Measurements from ENCODE around the gene COL16A1.
A peak's percentile ranks its signal among the peaks of the same experiment; 100 is the strongest.

COL16A1 gene

DNA sequence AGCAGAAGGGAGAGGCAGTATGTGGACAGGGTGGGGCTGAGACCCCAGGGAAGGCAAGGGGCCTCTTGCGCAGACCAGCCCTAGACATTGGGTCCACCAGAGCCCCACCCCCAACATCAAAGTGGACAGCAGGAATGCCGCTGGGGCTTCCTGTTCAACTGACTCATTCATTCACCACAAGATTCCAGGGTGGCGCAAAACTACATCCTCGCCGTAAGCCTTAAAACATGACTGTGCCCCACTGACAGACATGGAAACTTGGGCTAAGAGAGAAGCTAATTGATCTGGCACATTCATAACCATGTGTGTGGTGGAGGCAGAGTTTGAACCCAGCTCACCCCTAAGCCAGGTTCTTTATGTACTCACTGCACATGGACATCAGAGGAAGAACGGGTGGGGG is 14.0 kb downstream of the COL16A1 start:
- no peak overlapping the region for H3K4me3 ChIP-seq (ENCODE audit: control insufficient read depth, low read depth, low read length)
- TF ChIP-seq CTCF (IDR thresholded peaks at IDR 0.05; ENCODE audit: control insufficient read depth, insufficient read depth, low read depth, low read length, missing control alignments), result no peak
- peak; percentile 87 for DNase-seq (ENCODE audit: low read depth)

DNA sequence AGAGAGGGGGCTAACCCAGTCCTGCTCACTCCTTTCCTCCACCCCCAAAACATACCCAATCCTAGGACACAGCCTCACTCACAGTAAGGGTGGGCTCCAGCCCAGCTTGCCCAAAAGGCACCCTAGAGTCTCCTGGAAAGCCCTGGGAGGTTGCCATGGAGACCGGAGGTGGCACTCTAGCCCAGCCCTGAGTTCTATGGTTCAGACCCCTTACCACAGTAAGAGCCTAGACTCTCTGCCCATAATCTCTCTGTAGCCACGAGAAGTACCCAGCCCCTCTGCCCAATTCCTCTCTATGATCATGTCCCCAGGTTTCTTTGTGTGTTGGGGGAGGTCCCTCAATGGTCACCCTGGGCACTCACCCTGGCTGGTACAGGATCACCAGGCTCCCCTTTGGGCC is 14.4 kb downstream of the COL16A1 start:
- DNase-seq (ENCODE audit: low read depth), result no peak
- no peak for TF ChIP-seq CTCF (IDR thresholded peaks at IDR 0.05; ENCODE audit: control insufficient read depth, insufficient read depth, low read depth, low read length, missing control alignments)
- no peak overlapping the region for H3K4me3 ChIP-seq (ENCODE audit: control insufficient read depth, low read depth, low read length)

- no peak for DNase-seq (ENCODE audit: low read depth)
- H3K4me3 ChIP-seq (ENCODE audit: control insufficient read depth, low read depth, low read length), result no peak overlapping the region
- TF ChIP-seq CTCF (IDR thresholded peaks at IDR 0.05; ENCODE audit: control insufficient read depth, insufficient read depth, low read depth, low read length, missing control alignments), result no peak
Observed at GRCh38 chr1:31688233-31688918, 15.4 kb downstream of the COL16A1 start.

DNA sequence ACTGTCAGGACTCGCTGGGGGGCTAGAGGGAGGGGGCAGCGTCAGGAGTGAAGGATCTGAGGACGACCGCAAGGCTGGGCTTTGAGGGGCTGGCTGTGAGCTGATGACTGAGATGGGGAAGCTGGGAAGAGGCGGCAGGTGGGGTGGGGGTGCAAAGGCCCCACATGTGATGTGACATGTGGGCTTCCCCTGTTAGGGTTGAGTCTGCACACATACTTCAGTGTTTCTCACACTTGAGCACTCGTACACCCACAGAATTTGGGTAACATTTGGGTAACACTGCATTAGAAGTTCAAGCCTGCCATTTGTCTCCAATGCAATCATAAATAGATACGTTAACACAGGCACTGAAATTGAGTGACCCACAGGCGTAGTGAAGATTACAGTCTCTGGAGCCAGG is 16.2 kb downstream of the COL16A1 start:
- no peak for DNase-seq (ENCODE audit: low read depth)
- no peak overlapping the region for H3K4me3 ChIP-seq (ENCODE audit: control insufficient read depth, low read depth, low read length)
- no peak for TF ChIP-seq CTCF (IDR thresholded peaks at IDR 0.05; ENCODE audit: control insufficient read depth, insufficient read depth, low read depth, low read length, missing control alignments)

DNA sequence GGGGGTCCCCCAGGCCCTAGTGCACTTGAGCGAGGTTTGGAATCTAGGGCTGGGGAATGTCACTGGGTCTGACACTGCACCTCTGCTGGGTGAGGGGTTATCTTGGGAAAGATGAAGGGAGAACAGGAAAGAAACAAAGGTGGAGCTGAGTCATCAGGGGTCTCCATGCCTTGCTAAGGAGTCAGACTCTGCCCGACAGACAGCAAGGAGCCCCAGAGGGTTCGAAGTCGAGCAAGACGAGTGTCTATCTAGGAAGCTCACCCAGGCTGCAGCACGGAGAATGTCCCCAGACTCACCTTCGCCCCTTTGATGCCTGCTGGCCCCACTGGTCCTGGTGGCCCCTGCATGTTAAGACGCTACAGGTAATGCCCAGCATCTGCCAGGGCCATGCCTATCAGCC is 18.0 kb downstream of the COL16A1 start:
- TF ChIP-seq CTCF (IDR thresholded peaks at IDR 0.05; ENCODE audit: control insufficient read depth, insufficient read depth, low read depth, low read length, missing control alignments), result no peak

DNA sequence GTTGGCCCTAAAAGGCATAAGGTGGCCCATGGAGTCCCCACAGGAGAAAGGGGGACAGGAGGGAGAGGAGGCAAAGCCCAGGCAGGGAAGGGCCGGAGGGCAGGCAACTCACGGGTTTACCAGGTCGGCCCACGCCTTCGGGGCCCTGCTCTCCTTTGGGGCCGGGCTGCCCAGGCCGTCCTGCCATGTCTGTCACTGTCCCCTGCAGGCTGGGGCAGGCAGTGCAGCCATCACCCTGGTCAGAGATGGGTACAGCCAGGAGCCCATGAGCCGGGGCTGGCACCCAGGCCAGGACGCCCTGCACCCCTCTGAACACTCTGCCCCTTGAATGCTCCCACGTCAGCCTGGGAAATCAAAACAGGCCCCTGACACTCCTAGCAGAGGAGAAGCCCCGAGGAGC is 19.8 kb downstream of the COL16A1 start:
- TF ChIP-seq CTCF (IDR thresholded peaks at IDR 0.05; ENCODE audit: control insufficient read depth, insufficient read depth, low read depth, low read length, missing control alignments), result peak; percentile 39
- H3K4me3 ChIP-seq (ENCODE audit: control insufficient read depth, low read depth, low read length), result no peak overlapping the region
- DNase-seq (ENCODE audit: low read depth), result no peak

More for the DNA sequence above, 18.0 kb downstream of the COL16A1 start:
- no peak overlapping the region for H3K4me3 ChIP-seq (ENCODE audit: control insufficient read depth, low read depth, low read length)
- DNase-seq (ENCODE audit: low read depth), result no peak

All from AG09309 (cell line).